Epithelial cell of esophagus (primary cell): ENCODE measurements around the gene ASPSCR1.

Source experiments
- DNase-seq: peaks from one replicate; pipeline ENCODE4 v3.0.0; 2010; ENCODE audit warnings: low read depth
- H3K4me3 ChIP-seq: 2 replicates; pipeline ENCODE4 v1.5.1; 2011; ENCODE audit warnings: mild to moderate bottlenecking, low read length, control low read depth
- TF ChIP-seq, protein P1 (sequence below): IDR thresholded peaks from 2 replicates; pipeline ENCODE4 v1.5.1; 2011; ENCODE audit warnings: low read depth, mild to moderate bottlenecking, low read length, control low read depth, inconsistent platforms; ENCODE audit not compliant: insufficient read depth; ENCODE audit errors: missing control alignments

ASPSCR1 gene

GRCh38 chr17:82028246-82028645 is 50.8 kb downstream of the ASPSCR1 start:
- no peak overlapping the region for H3K4me3 ChIP-seq
- no peak for DNase-seq
- TF ChIP-seq, protein P1, sequence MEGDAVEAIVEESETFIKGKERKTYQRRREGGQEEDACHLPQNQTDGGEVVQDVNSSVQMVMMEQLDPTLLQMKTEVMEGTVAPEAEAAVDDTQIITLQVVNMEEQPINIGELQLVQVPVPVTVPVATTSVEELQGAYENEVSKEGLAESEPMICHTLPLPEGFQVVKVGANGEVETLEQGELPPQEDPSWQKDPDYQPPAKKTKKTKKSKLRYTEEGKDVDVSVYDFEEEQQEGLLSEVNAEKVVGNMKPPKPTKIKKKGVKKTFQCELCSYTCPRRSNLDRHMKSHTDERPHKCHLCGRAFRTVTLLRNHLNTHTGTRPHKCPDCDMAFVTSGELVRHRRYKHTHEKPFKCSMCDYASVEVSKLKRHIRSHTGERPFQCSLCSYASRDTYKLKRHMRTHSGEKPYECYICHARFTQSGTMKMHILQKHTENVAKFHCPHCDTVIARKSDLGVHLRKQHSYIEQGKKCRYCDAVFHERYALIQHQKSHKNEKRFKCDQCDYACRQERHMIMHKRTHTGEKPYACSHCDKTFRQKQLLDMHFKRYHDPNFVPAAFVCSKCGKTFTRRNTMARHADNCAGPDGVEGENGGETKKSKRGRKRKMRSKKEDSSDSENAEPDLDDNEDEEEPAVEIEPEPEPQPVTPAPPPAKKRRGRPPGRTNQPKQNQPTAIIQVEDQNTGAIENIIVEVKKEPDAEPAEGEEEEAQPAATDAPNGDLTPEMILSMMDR, result no peak

GRCh38 chr17:82028966-82029365 is 51.5 kb downstream of the ASPSCR1 start:
- no peak overlapping the region for H3K4me3 ChIP-seq
- TF ChIP-seq, protein P1, result no peak
- no peak for DNase-seq

DNA sequence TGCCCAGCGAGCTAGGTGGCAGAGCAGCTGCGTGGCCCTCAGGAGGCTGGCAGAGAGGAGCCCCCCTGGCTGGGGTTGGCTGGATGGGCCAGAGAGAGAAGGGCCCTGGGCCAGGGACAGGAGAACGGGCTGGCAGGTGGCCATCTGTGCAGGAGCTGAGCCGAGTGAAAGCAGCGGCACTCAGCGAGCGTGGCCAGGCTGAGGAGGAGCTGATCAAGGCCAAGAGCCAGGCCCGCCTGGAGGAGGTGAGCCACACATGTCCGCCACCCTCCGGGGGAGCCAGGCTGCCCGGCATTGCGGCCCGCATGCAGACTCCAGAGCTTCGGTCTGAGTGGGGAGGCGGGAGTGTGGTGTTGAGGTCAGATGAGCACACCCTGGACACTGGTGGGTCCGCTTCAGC is 52.0 kb downstream of the ASPSCR1 start:
- H3K4me3 ChIP-seq, result no peak overlapping the region
- TF ChIP-seq, protein P1, result no peak
- no peak for DNase-seq

DNA sequence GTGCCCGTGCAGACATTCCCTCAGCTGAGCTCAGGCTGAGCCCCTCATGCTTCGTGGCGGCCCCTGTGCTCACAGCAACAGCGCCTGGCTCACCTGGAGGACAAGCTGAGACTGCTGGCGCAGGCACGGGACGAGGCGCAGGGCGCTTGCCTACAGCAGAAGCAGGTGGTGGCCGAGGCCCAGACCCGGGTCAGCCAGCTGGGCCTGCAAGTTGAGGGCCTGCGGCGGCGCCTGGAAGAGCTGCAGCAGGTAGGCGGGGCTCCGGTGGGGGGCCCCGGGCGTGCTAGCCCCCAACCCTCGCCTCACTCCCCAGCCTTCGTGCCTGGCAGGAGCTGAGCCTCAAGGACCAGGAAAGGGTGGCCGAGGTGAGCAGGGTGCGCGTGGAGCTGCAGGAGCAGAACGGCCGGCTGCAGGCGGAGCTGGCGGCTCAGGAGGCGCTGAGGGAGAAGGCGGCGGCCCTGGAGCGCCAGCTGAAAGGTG is 52.6 kb downstream of the ASPSCR1 start:
- TF ChIP-seq, protein P1, result no peak
- H3K4me3 ChIP-seq, result no peak overlapping the region
- no peak for DNase-seq

- peak overlapping the region; percentile 47 for H3K4me3 ChIP-seq
- TF ChIP-seq, protein P1, result peak; percentile 75
- peak; percentile 91 for DNase-seq
Observed at GRCh38 chr17:82030470-82031302, 53.3 kb downstream of the ASPSCR1 start.

GRCh38 chr17:82031303-82031884 is 54.0 kb downstream of the ASPSCR1 start, which contains the start of gene RAC3:
RAC3 (plus strand) TSS chr17:82031678; CDS start chr17:82031762, 84 bp downstream.
- TF ChIP-seq, protein P1, result no peak
- H3K4me3 ChIP-seq, result peak within 1 kb of the TSS; percentile 50
- DNase-seq, result peak; percentile 38
